ENCODE data around the gene NLGN4X. TPM values are rescaled to one million over a fixed set of nuclear protein-coding genes. Genes with fewer than 3 reads are reported as not detected.

The NLGN4X gene
- total RNA-seq, 4 donors from 2014 or later, result 6.3 to 11.7 (median 10.1) TPM

GRCh38 chrX:6012357-6012756 is 216.3 kb downstream of the NLGN4X start:
- no peak for TF ChIP-seq EP300 (IDR thresholded peaks at IDR 0.05)
- TF ChIP-seq POLR2A (IDR thresholded peaks at IDR 0.05), result no peak
- TF ChIP-seq CTCF (IDR thresholded peaks at IDR 0.05), result no peak
- Histone ChIP-seq H3K4me1 (no peaks in the 10 kb centered on the region), H3K27ac (no peak overlapping the region), H3K36me3 (no peaks in the 10 kb centered on the region), H3K27me3 (no peaks in the 10 kb centered on the region), H3K4me3 (no peak overlapping the region), H3K9me3 (no peaks in the 10 kb centered on the region)
- DNase-seq (ENCODE audit: low spot score in 2 of 2), result no peak
- 92 to 95% methylated on average over 2 of the region's 2 CpGs for WGBS, 2 donors

GRCh38 chrX:6005856-6006255 is 222.8 kb downstream of the NLGN4X start:
- DNase-seq (ENCODE audit: low spot score in 2 of 2), result no peak
- TF ChIP-seq POLR2A (IDR thresholded peaks at IDR 0.05) (no peak), CTCF (IDR thresholded peaks at IDR 0.05) (no peak), EP300 (IDR thresholded peaks at IDR 0.05) (no peak)
- Histone ChIP-seq H3K4me3 (no peak overlapping the region), H3K4me1 (no peaks in the 10 kb centered on the region), H3K27ac (no peak overlapping the region), H3K36me3 (no peaks in the 10 kb centered on the region), H3K9me3 (no peaks in the 10 kb centered on the region), H3K27me3 (no peaks in the 10 kb centered on the region)

GRCh38 chrX:6004529-6004928 is 224.1 kb downstream of the NLGN4X start:
- Histone ChIP-seq H3K4me1 (no peaks in the 10 kb centered on the region), H3K27me3 (no peaks in the 10 kb centered on the region), H3K4me3 (no peak overlapping the region), H3K27ac (peak overlapping the region in 1 of 4 donors; percentile 23), H3K9me3 (no peaks in the 10 kb centered on the region), H3K36me3 (no peaks in the 10 kb centered on the region)
- WGBS, 2 donors, result 27 to 29% methylated on average over 4 of the region's 4 CpGs
- TF ChIP-seq EP300 (IDR thresholded peaks at IDR 0.05), result no peak
- no peak for DNase-seq (ENCODE audit: low spot score in 2 of 2)

GRCh38 chrX:6002056-6002455 is 226.6 kb downstream of the NLGN4X start:
- Histone ChIP-seq H3K36me3 (no peaks in the 10 kb centered on the region), H3K27me3 (no peaks in the 10 kb centered on the region), H3K27ac (no peak overlapping the region), H3K9me3 (no peaks in the 10 kb centered on the region), H3K4me1 (no peaks in the 10 kb centered on the region), H3K4me3 (no peak overlapping the region)
- WGBS, 2 donors, result 73 to 95% methylated on average over 5 of the region's 5 CpGs
- TF ChIP-seq CTCF (IDR thresholded peaks at IDR 0.05) (no peak), EP300 (IDR thresholded peaks at IDR 0.05) (no peak), POLR2A (IDR thresholded peaks at IDR 0.05) (no peak)
- DNase-seq (ENCODE audit: low spot score in 2 of 2), result no peak

- H3K4me1 ChIP-seq, result no peaks in the 10 kb centered on the region
- WGBS, 2 donors, result 62 to 63% methylated on average over 3 of the region's 3 CpGs
- DNase-seq (ENCODE audit: low spot score in 2 of 2), result no peak
- no peak overlapping the region for H3K4me3 ChIP-seq
- H3K36me3 ChIP-seq, result no peaks in the 10 kb centered on the region
- TF ChIP-seq EP300 (IDR thresholded peaks at IDR 0.05) (no peak), POLR2A (IDR thresholded peaks at IDR 0.05) (no peak), CTCF (IDR thresholded peaks at IDR 0.05) (no peak)
- H3K9me3 ChIP-seq, result no peaks in the 10 kb centered on the region
- H3K27ac ChIP-seq, result no peak overlapping the region
- H3K27me3 ChIP-seq, result no peaks in the 10 kb centered on the region
These were observed 229.8 kb downstream of the NLGN4X start for GRCh38 chrX:5998901-5999300.

GRCh38 chrX:5998456-5998855 is 230.2 kb downstream of the NLGN4X start:
- H3K27me3 ChIP-seq, result no peaks in the 10 kb centered on the region
- 64 to 65% methylated on average over 1 of the region's 1 CpG for WGBS, 2 donors

More at GRCh38 chrX:5998456-5998855, 230.2 kb downstream of the NLGN4X start:
- no peak for DNase-seq (ENCODE audit: low spot score in 2 of 2)
- H3K36me3 ChIP-seq, result no peaks in the 10 kb centered on the region
- no peak overlapping the region for H3K27ac ChIP-seq
- H3K4me3 ChIP-seq, result no peak overlapping the region
- no peaks in the 10 kb centered on the region for H3K9me3 ChIP-seq
- TF ChIP-seq CTCF (IDR thresholded peaks at IDR 0.05), result no peak
- no peak for TF ChIP-seq EP300 (IDR thresholded peaks at IDR 0.05)
- TF ChIP-seq POLR2A (IDR thresholded peaks at IDR 0.05), result no peak
- no peaks in the 10 kb centered on the region for H3K4me1 ChIP-seq
